Activated T-helper 1 cell treated with anti-CD3 and anti-CD28 coated beads, Interleukin-2, amount 50 U/mL, for 16 hours (primary cell): ENCODE data around the gene GPR4.

Experiments used
- DNase-seq, 2 donors: peaks; one replicate each; pipeline ENCODE4 v3.0.0-alpha.2; 2020; ENCODE audit warnings: low read depth in 1 of 2, low spot score in 1 of 2

GPR4 gene

DNA sequence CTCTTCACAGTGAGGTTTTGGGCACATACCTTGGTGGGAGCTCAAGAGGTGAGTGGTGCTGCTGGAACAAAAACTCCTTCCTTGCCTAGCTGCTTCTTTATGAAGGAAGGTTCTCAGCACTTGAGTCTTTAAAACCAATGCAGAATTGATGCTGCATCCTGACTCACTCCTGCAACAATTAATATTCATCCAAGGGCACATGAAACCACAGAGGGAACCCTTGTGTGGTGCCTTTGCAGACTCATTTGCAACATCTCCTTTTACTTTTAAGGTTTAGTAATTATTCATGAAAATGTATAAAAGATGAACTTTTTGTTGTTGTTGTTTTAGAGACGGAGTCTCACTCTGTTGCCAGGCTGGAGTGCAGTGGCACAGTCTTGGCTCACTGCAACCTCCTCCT lies 47.5 kb downstream of the GPR4 start:
- DNase-seq, result no peak

DNA sequence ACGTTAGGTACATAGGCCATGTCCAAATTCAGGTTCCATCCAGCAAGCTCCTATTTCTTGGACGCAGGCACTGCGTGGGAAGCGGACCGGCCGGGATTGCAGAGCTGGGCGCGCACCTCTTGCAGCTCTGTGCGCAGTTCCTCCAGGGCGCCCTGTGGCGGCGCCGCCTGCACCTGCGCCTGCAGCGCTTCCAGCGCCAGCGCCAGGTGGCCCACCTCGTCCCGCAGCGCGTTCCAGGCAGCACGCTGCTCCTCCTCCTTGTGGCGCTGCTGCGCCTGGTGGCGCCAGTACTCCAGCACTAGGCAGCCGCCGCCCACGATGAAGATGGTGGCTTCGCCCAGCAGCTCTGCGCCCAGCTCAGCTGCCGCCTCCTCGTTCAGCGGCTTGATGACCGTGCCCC lies 48.5 kb downstream of the GPR4 start:
- no peak for DNase-seq

DNA sequence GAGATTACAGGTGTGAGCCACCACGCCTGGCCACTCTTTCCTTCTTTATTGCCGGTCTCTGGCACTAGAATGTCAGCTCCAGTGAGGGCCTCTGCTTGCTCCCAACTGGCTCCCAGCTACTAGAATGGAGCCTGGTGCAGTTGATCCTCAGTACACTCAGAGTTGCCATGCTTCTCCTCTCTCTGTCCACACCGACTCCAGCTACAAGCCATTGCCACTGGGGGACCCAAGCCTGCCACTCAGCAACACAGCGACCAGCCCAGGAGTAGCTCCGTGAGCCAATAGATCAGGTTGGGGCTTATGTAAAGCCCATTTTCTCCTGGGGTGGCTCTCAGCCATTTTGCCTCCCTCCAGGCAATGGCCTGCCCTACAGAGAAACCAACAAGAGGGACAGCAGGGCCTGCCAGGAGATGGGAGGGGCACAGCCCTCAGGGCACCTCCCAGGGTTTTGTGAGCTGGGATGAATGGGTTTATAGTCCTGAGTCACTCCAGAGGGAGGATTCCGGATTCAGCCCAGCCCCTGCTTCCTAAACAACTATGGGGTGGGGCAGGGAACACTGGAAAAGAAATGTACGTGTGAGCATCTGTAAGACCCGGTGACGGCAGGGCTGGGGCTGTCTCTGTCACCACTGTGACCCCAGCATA lies 53.9 kb downstream of the GPR4 start:
- DNase-seq, result no peak

DNA sequence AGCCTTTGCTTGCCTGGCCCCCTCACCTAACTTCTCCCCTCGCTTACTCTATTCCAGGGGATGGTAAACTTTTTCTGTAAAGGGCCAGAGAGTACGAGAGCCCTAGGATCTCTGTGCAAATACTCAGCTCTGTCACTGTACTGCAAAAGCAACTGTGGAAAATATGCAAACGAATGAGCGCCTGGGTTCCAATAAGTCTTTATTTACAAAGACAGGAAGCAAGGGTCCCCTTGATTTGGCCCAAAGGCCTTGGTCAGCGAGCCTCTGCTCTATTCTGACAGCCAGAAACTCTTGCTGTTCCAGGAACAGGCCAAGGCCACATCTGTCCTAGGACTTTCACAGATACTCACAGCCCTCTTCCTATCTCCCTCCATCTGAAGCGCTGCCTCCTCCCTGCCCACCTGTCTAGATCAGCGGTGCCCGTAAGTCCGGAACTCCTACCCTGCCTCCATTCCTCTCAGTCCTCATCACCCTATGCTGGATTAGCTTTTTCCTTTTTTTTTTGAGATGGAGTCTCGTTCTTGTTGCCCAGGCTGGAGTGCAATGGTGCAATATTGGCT lies 54.7 kb downstream of the GPR4 start:
- no peak for DNase-seq

DNA sequence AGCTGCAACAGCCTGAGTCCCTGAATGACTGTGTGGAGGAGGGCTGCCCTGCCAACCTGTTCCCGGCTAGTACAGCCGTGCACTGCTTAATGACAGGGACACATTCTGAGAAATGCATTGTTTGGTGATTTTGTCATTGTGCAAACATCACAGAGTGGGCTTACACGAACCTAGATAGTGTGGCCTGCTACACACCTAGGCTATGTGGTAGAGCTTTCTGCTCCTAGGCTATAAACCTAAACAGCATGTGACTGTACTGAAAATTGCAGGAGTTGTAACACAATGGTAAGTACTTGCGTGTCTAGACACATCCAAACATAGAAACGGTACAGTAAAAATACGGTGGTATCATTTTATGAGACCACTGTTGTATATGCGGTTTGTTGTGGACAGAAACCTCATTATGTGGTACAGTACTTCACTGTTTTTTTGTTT lies 59.8 kb downstream of the GPR4 start:
- no peak for DNase-seq
